ENCODE data around the gene ROR2.

DNA sequence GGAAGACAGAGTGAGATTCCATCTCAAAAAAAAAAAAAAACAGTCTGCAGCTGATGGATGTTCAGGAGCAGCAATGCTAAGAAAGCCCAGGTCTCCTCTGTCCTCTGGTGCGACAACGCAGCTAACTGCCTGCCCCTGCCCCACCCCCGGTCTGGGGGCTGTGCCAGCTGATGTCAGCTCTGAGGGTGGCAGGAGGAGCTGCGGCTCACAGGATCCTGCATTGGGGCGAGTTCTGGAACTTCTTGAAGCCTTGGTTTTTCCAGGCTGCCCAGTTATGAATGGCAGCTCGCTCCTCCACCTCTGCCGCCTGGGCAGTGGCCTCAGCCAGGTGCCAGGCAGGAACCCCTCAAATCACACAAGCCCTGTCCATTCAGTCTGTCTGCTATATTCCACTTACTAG is 113.5 kb downstream of the ROR2 start:
- TF ChIP-seq CTCF (IDR thresholded peaks at IDR 0.05) (no peak), POLR2A (IDR thresholded peaks at IDR 0.05) (no peak)

Data from heart left ventricle (tissue), 13 donors.